ENCODE measurements around the gene TUBB8.
"Not testable (repeated sequence)": the region's sequence is repeated elsewhere in the genome, so short reads cannot be mapped to it uniquely, and the experiment has no call there.

Gene TUBB8

GRCh38 chr10:10261-10971 is 38.7 kb downstream of the TUBB8 start:
- H3K36me3 ChIP-seq; H3K27ac ChIP-seq; DNase-seq; intact Hi-C loops (cut with DNase I; ENCODE audit: low total_unique reads); H3K9me3 ChIP-seq; H3K4me3 ChIP-seq; H3K4me1 ChIP-seq; H3K27me3 ChIP-seq: not testable (repeated sequence)

Data from tibial artery (tissue), 4 donors.